Mammary epithelial cell (primary cell): ENCODE measurements around the gene GSAP.

Experiments used
- EZH2 ChIP-seq: IDR thresholded peaks from 2 replicates; pipeline ENCODE4 v1.6.1; 2012; ENCODE audit warnings: low read length, inconsistent platforms, borderline replicate concordance
- TF ChIP-seq, protein P1 (sequence below), 2 donors: IDR thresholded peaks in 1 of 2; conservative IDR thresholded peaks in 1 of 2; 2 replicates each; pipeline ENCODE4 v1.5.1; 2011 to 2012; ENCODE audit warnings: inconsistent platforms in 2 of 2, low read length in 2 of 2, mild to moderate bottlenecking in 2 of 2, control low read depth in 1 of 2, low read depth in 1 of 2; ENCODE audit not compliant: insufficient read depth in 1 of 2; ENCODE audit errors: extremely low read depth in 1 of 2

GRCh38 chr7:77458786-77459185 is 42.6 kb upstream of the GSAP start:
- TF ChIP-seq, protein P1, sequence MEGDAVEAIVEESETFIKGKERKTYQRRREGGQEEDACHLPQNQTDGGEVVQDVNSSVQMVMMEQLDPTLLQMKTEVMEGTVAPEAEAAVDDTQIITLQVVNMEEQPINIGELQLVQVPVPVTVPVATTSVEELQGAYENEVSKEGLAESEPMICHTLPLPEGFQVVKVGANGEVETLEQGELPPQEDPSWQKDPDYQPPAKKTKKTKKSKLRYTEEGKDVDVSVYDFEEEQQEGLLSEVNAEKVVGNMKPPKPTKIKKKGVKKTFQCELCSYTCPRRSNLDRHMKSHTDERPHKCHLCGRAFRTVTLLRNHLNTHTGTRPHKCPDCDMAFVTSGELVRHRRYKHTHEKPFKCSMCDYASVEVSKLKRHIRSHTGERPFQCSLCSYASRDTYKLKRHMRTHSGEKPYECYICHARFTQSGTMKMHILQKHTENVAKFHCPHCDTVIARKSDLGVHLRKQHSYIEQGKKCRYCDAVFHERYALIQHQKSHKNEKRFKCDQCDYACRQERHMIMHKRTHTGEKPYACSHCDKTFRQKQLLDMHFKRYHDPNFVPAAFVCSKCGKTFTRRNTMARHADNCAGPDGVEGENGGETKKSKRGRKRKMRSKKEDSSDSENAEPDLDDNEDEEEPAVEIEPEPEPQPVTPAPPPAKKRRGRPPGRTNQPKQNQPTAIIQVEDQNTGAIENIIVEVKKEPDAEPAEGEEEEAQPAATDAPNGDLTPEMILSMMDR (conservative IDR thresholded peaks at IDR 0.05 in 1 of 2, IDR thresholded peaks at IDR 0.05 in 1 of 2; ENCODE audit: extremely low read depth in 1 of 2, insufficient read depth in 1 of 2, low read depth in 1 of 2, low read length in 2 of 2), result no peak
- no peak for TF ChIP-seq EZH2
